ENCODE measurements around the gene KRTAP10-4.

DNA sequence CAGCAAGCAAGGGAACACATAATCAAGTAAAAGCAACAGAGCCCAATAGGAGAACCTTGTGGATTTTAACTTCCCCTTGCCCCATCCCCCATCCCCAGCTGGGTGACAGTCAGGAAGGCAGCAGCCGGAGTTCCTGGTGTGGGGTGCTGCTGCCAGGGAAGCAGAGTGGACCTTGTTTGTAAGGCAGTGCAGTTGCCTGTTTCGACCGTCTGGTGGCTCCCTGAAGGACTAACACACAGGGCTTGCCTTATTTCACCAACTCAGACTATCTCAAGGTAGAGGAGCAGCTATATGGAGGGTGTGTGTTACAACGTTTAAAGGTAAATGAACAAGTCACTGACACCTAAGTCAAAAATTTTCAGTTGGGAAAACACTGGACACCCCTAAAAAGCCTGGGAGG is 45.0 kb downstream of the KRTAP10-4 start:
- peak; percentile 42 to 70; a peak in 3 of 4 replicates for TF ChIP-seq CTCF (conservative IDR thresholded peaks at IDR 0.05; ENCODE audit: low read depth in 2 of 2)
- TF ChIP-seq POLR2AphosphoS5 (IDR thresholded peaks at IDR 0.05; ENCODE audit: low read depth) = no peak
- no peak for TF ChIP-seq REST (IDR thresholded peaks at IDR 0.05; ENCODE audit: unreplicated experiment)
- no peak for TF ChIP-seq EZH2 (IDR thresholded peaks at IDR 0.05; ENCODE audit: low read depth, unreplicated experiment)
- no peak for TF ChIP-seq CREB1 (CRISPR knock-in tag; IDR thresholded peaks at IDR 0.05; ENCODE audit: low read depth)
- no peak for TF ChIP-seq JUNB (IDR thresholded peaks at IDR 0.05; ENCODE audit: unreplicated experiment)
- no peak for TF ChIP-seq EZH2phosphoT487 (IDR thresholded peaks at IDR 0.05; ENCODE audit: unreplicated experiment)
- TF ChIP-seq ETS1 (IDR thresholded peaks at IDR 0.05) = no peak
- TF ChIP-seq NANOG (IDR thresholded peaks at IDR 0.05; ENCODE audit: borderline replicate concordance) = no peak
- TF ChIP-seq STAT1 (IDR thresholded peaks at IDR 0.05; ENCODE audit: unreplicated experiment) = no peak

All from GM23338 (cell line).